Stimulated activated naive CD8-positive, alpha-beta T cell treated with anti-CD3 and anti-CD28 coated beads, Interleukin-15, Interleukin-2, amounts not matched to agents 100 U/mL and 50 U/mL, for 24 hours (primary cell): ENCODE data around the gene ORC4.

Source experiments
- ATAC-seq: fragments of 150-1000 bp; cut with Tn5 transposase; one replicate; pipeline ENCODE4 v1.10.0; 2021
- DNase-seq: peaks from one replicate; pipeline ENCODE4 v3.0.0; 2021

The ORC4 gene

GRCh38 chr2:147933931-147934330 is 86.6 kb downstream of the ORC4 start:
- no peak for DNase-seq
- ATAC-seq = no peak

GRCh38 chr2:147927053-147927588 is 93.4 kb downstream of the ORC4 start:
- DNase-seq (no peak), ATAC-seq (no peak)

- DNase-seq = no peak
- ATAC-seq = no peak
Measured at GRCh38 chr2:147925886-147926285, 94.7 kb downstream of the ORC4 start.

- DNase-seq = no peak
- no peak for ATAC-seq
Measured at GRCh38 chr2:147924647-147925046, 95.9 kb downstream of the ORC4 start.

GRCh38 chr2:147923846-147924245 is 96.7 kb downstream of the ORC4 start:
- no peak for ATAC-seq
- DNase-seq = no peak

- no peak for DNase-seq
- ATAC-seq = no peak
Measured at GRCh38 chr2:147917161-147917560, 103.4 kb downstream of the ORC4 start.

- no peak for DNase-seq
- no peak for ATAC-seq
Measured at GRCh38 chr2:147916723-147917122, 103.8 kb downstream of the ORC4 start.

- ATAC-seq = no peak
- no peak for DNase-seq
Measured at GRCh38 chr2:147916067-147916466, 104.5 kb downstream of the ORC4 start.

- no peak for ATAC-seq
Measured at GRCh38 chr2:147913701-147914480, 106.6 kb downstream of the ORC4 start.

GRCh38 chr2:147910990-147911473 is 109.5 kb downstream of the ORC4 start:
- ATAC-seq = no peak
- DNase-seq = peak; percentile 5

More at GRCh38 chr2:147913701-147914480, 106.6 kb downstream of the ORC4 start:
- DNase-seq = no peak

GRCh38 chr2:147909178-147909577 is 111.4 kb downstream of the ORC4 start:
- DNase-seq = no peak
- ATAC-seq = no peak

- ATAC-seq (no peak), DNase-seq (no peak)
Measured at GRCh38 chr2:147904051-147904450, 116.5 kb downstream of the ORC4 start.

- ATAC-seq = no peak
Measured at GRCh38 chr2:147888680-147889079, 131.9 kb downstream of the ORC4 start.

GRCh38 chr2:147886136-147886535 is 134.4 kb downstream of the ORC4 start:
- no peak for ATAC-seq
- no peak for DNase-seq

More at GRCh38 chr2:147888680-147889079, 131.9 kb downstream of the ORC4 start:
- DNase-seq = no peak

- DNase-seq = no peak
- no peak for ATAC-seq
Measured at GRCh38 chr2:147884830-147885229, 135.7 kb downstream of the ORC4 start.

- ATAC-seq = no peak
- DNase-seq = no peak
Measured at GRCh38 chr2:147882631-147883030, 137.9 kb downstream of the ORC4 start.
